Cortex of kidney (tissue), 1 donor: ENCODE results near the gene NDUFS4.
"Not testable (repeated sequence)": the region's sequence is repeated elsewhere in the genome, so short reads cannot be mapped to it uniquely, and the experiment has no call there.

Source experiments
- DNase-seq: peaks from one replicate; lab custom pipeline; 2025; lab: John Stamatoyannopoulos, UW

Gene NDUFS4

GRCh38 chr5:53560506-53561191 lies at the start of gene NDUFS4:
Gene NDUFS4 (plus strand): TSS chr5:53560639. CDS start chr5:53560663, 24 bp downstream.
- DNase-seq, result no peak

GRCh38 chr5:53512539-53512938 lies 47.9 kb upstream of the NDUFS4 start:
- DNase-seq, result no peak

GRCh38 chr5:53515988-53516387 lies 44.5 kb upstream of the NDUFS4 start:
- no peak for DNase-seq

- no peak for DNase-seq
These were observed 39.6 kb upstream of the NDUFS4 start for GRCh38 chr5:53520813-53521212.

DNA sequence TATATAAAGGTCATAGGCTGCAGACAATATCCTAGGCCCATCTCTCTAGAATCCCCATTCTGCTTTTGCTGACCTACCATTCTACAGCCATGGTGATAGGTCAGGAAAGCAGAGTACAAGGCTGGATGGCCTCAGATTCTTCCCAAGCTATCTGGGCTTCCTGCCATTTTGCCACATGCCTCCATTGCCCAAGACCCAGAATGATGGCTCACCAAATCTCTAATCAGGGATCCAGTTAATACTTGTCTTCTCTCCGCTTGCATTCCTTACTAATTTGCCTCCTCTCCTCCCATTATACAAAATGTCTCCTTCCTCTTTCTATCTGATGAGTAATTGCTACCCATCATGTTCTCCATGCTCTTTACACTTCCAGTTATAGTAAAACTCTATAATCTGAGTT lies 22.7 kb upstream of the NDUFS4 start:
- no peak for DNase-seq

GRCh38 chr5:53540739-53541138 lies 19.7 kb upstream of the NDUFS4 start:
- DNase-seq, result not testable (repeated sequence)

DNA sequence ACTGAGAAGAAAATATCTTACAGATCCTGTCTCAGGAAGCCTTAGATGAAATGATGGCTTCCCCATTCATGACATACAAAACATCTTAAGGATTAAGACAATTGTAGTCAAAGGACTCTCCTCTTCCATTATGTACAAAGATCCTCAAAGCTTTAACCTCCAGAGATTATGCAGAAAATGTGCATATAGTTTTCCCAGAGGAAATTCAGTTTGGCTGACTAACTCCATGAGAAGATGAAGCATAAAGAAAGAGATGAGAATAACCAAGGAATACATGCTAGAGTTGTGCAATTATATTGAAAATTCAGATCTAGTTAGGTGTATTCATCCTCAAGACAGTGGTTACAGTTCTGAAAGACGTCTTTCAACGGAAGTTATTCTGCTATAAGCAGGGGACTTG lies 18.6 kb upstream of the NDUFS4 start:
- no peak for DNase-seq

GRCh38 chr5:53542926-53543325 lies 17.5 kb upstream of the NDUFS4 start:
- no peak for DNase-seq

DNA sequence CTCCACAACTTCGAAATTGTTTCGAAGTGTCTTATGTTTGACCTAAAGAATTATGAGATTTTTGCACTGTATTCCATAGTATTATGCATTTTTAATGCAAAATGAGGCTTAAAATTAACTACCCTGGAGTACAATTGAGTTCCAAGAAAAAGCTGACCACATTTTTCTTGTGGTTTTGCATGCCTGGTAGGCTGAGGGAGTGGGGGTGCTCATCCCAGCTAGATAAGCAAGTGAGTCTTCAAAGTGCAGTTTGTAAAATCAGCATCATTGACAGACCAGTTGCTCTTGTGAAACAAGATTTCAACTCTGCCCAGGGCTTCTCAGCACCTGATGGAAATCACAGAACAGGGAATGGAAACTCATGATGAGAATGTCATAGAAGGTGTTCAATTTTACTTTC lies 17.0 kb upstream of the NDUFS4 start:
- DNase-seq, result no peak

- no peak for DNase-seq
These were observed 14.7 kb upstream of the NDUFS4 start for GRCh38 chr5:53545744-53546143.

GRCh38 chr5:53547226-53547625 lies 13.2 kb upstream of the NDUFS4 start:
- no peak for DNase-seq

DNA sequence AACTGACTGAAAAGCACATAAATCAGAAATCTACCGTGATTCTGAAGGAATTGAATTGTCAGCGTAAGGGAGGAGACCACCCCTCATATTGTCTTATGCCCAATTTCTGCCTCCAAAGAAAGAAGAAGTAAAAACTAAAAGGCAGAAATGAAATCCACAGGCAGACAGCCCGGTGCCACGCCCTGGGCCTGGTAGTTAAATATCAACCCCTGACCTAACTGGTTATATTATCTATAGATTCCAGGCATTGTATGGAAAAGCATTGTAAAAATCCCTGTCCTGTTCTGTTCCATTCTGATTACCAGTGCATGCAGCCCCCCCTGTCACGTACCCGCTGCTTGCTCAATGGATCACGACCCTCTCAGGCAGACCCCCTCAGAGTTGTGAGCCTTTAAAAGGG lies 11.9 kb upstream of the NDUFS4 start:
- DNase-seq, result not testable (repeated sequence)

DNA sequence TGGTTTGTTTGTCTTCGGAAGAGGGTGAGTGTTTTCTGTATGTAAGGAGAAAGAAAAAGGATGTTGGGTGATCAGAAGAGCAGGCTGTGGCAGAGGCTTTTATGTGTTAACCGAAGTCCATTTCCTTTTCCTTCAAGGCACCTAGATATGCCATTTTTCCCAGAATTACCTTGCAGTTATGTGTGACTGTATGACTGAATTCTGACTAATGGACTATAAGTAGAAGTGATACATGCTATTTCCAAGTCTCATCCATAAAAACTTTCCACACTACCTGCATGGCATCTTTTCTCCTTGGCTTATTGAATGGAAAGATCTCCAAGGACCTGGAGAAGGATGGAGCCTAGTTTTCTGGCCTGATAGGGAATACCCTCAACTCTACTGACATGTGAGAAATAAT lies 10.6 kb upstream of the NDUFS4 start:
- DNase-seq, result no peak

DNA sequence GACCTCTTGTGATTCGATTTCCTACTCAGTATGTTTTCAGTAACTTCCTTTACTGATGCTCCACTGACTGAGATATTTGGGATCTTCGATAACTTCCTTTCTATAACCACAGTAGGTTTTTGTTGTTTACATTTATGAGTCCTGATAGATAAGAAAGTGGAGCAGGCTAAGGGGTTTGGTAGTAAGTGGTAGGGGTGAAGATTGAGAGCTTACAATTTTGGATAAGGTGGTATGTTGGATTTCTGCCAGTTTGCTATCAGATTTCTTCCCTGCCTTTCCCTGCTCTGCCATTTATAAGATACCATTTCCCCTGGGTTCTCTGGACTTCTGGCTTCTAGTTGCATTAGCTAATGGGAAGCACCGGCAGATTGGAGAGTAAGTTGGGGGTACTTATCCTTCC lies 7.9 kb upstream of the NDUFS4 start:
- no peak for DNase-seq

DNA sequence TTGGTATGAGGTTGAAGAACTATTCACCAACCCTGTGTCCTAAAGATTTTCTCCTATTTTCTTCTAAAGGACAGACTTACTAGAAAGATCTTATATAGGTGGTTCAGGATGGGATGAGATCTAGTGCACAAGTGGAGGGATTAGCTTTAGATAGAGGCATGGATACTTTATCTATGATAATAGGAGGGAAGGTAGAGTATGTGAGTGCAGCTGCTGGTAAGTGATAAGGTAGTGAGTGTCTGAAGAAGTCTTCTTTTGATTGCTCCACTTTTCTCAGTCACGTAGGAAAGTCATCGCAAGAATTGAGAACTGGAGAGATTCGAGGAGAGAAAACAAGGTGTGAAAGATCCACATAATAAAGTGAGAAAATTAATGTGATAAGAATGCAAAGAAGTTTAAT lies 6.0 kb upstream of the NDUFS4 start:
- no peak for DNase-seq

DNA sequence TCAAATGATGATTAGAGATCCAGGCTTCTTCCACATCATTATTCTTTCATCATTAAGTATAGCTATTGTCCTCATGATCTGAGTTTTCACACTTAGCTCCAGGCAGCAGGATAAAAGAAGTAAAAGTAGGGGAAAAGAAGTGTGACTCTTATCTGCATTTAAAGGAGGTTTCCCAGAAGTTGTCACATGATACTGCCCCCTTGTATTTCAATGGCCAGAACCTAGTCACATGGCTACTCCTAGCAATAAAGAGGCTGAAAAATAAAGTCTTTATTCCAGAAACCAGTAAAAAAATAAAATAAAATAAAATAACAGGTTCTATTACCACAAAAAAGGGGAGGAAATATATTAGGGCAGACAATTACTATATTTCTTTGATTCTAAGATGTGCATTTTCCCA lies 5.3 kb upstream of the NDUFS4 start:
- DNase-seq, result no peak

GRCh38 chr5:53556001-53556400 lies 4.4 kb upstream of the NDUFS4 start:
- no peak for DNase-seq

- DNase-seq, result no peak
These were observed 3.1 kb upstream of the NDUFS4 start for GRCh38 chr5:53557386-53557785.

DNA sequence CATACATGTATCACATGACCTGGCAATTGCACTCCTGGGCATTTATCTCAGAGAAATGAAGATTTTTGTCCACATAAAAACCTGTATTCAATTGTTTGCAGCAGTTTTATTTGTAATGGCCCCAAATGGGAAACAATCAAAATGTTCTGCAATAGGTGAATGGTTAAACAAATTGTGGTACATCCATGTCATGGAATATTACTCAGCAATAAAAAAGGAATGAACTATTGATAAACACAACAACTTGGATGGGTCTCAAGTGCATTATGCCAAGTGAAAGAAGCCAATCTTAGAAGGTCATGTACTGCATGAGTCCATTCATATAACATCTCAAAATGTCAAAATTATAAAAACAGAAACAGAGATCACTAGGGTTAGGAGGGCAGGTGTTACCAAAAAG lies 1.5 kb upstream of the NDUFS4 start:
- no peak for DNase-seq

DNA sequence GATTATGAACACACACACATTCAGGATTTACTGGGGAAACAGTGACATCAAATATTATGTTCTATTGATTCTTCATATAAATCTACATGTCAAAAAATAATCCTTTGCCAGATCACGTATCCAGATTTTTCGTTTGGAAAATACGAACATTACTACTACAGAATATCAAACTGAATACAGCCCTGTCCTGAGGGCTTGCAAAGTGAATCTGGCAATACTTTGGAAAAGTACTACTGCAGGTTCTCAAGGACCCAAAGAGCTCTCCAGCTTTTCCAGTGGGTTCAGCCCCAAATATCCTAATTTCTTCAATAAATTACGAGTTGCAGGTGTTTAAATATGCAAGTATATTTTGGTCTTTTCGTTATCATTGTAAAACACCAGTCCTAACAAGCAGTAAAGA lies 411 bp upstream of the NDUFS4 start:
- DNase-seq, result no peak

- DNase-seq, result no peak
These were observed 8.0 kb downstream of the NDUFS4 start for GRCh38 chr5:53568401-53568800.

DNA sequence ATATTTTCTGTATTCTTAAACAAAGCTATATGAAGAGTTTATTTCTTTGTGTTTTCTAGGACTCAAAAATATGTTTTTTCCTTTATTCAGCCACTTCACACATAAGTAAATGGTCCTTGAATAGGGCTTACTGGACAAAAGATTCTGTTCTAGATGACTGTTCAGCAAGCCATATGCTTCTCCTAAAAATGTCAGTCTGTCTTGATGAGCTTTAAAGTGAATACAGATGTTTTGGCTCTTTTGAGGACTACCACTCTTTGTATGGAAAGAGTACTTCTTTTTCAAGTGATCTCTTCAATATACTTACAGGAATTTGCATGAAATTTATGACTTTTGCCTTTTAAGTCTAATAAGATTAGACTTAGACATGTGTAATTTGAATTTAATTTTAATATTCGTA lies 8.4 kb downstream of the NDUFS4 start:
- DNase-seq, result no peak

GRCh38 chr5:53569453-53569852 lies 9.0 kb downstream of the NDUFS4 start:
- no peak for DNase-seq

- DNase-seq, result no peak
These were observed 11.0 kb downstream of the NDUFS4 start for GRCh38 chr5:53571403-53571802.

DNA sequence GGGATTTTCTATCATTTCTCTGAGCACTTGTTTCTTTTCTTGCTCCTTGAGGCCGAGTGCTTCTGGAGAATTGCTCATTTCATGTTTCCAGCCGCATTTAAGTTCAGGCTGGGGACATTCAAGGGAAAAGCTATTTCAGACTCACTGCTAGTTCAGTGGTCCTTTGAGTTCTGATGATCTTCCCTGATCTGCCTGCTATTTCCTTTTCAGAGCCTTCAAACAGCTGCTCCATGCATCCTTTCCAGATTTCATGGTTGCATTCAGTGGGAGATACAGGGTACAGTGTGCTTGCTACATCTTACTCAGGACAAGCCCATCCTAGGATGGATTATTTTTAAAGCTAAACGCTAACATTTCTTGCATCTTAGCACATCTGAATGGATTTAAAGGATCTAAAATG lies 14.7 kb downstream of the NDUFS4 start:
- DNase-seq, result no peak
